GM12864 (cell line): ENCODE results near the gene PCSK6.
A peak's percentile ranks its signal among the peaks of the same experiment; 100 is the strongest.

Experiments
- DNase-seq: peaks from one replicate; pipeline ENCODE4 v3.0.0-alpha.2; 2011; ENCODE audit warnings: low read depth
- H3K4me3 ChIP-seq: 2 replicates; pipeline ENCODE4 v1.5.1; 2011; ENCODE audit warnings: mild to moderate bottlenecking, low read depth, low read length, control low read depth
- CTCF ChIP-seq: IDR thresholded peaks from 2 replicates; pipeline ENCODE4 v1.5.1; 2011; ENCODE audit warnings: low read depth, mild to moderate bottlenecking, moderate library complexity, low read length, control low read depth, inconsistent platforms; ENCODE audit errors: missing control alignments

The PCSK6 gene

GRCh38 chr15:101283931-101284330 lies 205.6 kb downstream of the PCSK6 start:
- no peak for TF ChIP-seq CTCF
- no peak for DNase-seq
- no peak overlapping the region for H3K4me3 ChIP-seq

- no peak for DNase-seq
- no peak overlapping the region for H3K4me3 ChIP-seq
- no peak for TF ChIP-seq CTCF
Observed at GRCh38 chr15:101280007-101280406, 209.5 kb downstream of the PCSK6 start.

GRCh38 chr15:101277943-101278564 lies 211.5 kb downstream of the PCSK6 start:
- DNase-seq: no peak
- no peak for TF ChIP-seq CTCF
- peak overlapping the region; percentile 80; the same call in 1 of the 2 replicates for H3K4me3 ChIP-seq

- no peak for TF ChIP-seq CTCF
- H3K4me3 ChIP-seq: peak within 1 kb of the TSS; percentile 80
- DNase-seq: no peak
Observed at GRCh38 chr15:101277038-101277822, 212.3 kb downstream of the PCSK6 start, which contains the start of gene SELENOS. Gene SELENOS (minus strand): TSS chr15:101277485. CDS start chr15:101277417, 68 bp downstream.

- TF ChIP-seq CTCF: peak; percentile 62
- peak overlapping the region; percentile 80 for H3K4me3 ChIP-seq
- no peak for DNase-seq
Observed at GRCh38 chr15:101276501-101277037, 212.9 kb downstream of the PCSK6 start.

- no peak for TF ChIP-seq CTCF
- peak; percentile 48 for DNase-seq
- H3K4me3 ChIP-seq: no peak overlapping the region; the same call in 1 of the 2 replicates
Observed at GRCh38 chr15:101275018-101275417, 214.5 kb downstream of the PCSK6 start.
